Measurements from ENCODE around the gene HGS. TPM values are rescaled to one million over a fixed set of nuclear protein-coding genes. Genes with fewer than 3 reads are reported as not detected.

HGS gene
- total and polyA plus RNA-seq, 2 donors (not counting 3 experiments of a cell fraction or from before 2014, with no cell fraction given) = 166 to 191 TPM

GRCh38 chr17:81691196-81691595 is 7.4 kb downstream of the HGS start:
- DNase-seq (ENCODE audit: low read depth, low spot score) = no peak
- intact Hi-C loops (cut with micrococcal nuclease) (no loop called here), dilution Hi-C loops (cut with MboI; ENCODE audit: extremely low pct_ligation_motif_present, low sequenced_read_pairs) (no loop called here)
- Histone ChIP-seq H3K79me2 (ENCODE audit: control insufficient read depth, insufficient read depth, low read length) (peaks cover 48% of the 10 kb centered on the region), H3K27ac (ENCODE audit: insufficient read depth, low read depth, low read length) (no peak overlapping the region), H3K27me3 (ENCODE audit: control insufficient read depth in 2 of 2, insufficient read depth in 2 of 2, low read length in 2 of 2) (no peaks in the 10 kb centered on the region), H3K9me1 (replicated peaks; ENCODE audit: control insufficient read depth, extremely low read depth, insufficient read depth, low read length) (no peaks in the 10 kb centered on the region), H3K9ac (replicated peaks; ENCODE audit: extremely low read depth, insufficient read depth, low read length) (no peak overlapping the region), H2AFZ (ENCODE audit: low read depth, low read length) (no peak overlapping the region), H3K4me3 (replicated peaks in 1 of 3; ENCODE audit: insufficient read depth in 1 of 3, low read depth in 1 of 3, low read length in 3 of 3) (no peak overlapping the region), H3K4me2 (ENCODE audit: insufficient read depth, low read length) (no peak overlapping the region), H3K36me3 (ENCODE audit: control insufficient read depth in 2 of 2, extremely low read depth in 1 of 2, insufficient read depth in 2 of 2, low read length in 2 of 2) (peaks cover 26 to 93% of the 10 kb centered on the region in 2 experiments), H4K20me1 (replicated peaks; ENCODE audit: control insufficient read depth, extremely low read depth, insufficient read depth, low read length) (no peaks in the 10 kb centered on the region), H3K4me1 (ENCODE audit: control insufficient read depth, extremely low read depth, insufficient read depth, low read length) (no peaks in the 10 kb centered on the region), H3K9me3 (replicated peaks; ENCODE audit: control insufficient read depth, insufficient read depth, low read length) (no peaks in the 10 kb centered on the region)
- no peak for FAIRE-seq
- no peak for TF ChIP-seq POLR2A (IDR thresholded peaks at IDR 0.05; ENCODE audit: low read depth, low read length)
- TF ChIP-seq JUN (IDR thresholded peaks at IDR 0.05; ENCODE audit: borderline replicate concordance, insufficient read depth, insufficient read length, low read depth) = no peak
- no peak for TF ChIP-seq MYC (IDR thresholded peaks at IDR 0.05; ENCODE audit: low read depth, low read length)
- no peak for TF ChIP-seq POLR2AphosphoS5 (IDR thresholded peaks at IDR 0.05; ENCODE audit: insufficient read depth, low read depth, low read length)
- ChIA-PET POLR2A (no interaction called here), CTCF (no interaction called here)
- no TSS peak for BruUV-seq (replicated peaks)

DNA sequence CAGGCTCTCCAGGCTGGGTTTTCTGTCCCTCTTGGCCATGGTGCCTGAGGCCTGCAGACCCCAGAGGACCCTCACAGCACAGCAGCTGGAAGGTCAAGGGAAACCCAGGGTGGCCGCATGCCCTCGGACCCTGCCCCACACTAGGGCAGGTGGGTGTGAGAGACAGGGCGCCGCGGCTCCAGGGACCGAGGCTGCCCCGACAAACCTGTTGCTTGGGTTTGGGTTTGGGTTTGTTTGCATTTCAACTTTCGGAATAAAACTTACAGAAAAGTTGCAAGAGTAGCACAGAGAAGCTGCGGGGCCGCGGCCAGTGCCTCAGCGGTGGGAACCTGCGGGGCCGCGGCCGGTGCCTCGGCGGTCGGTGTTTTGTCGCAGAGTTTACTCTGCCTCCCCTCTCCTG is 7.8 kb downstream of the HGS start:
- dilution Hi-C loops (cut with MboI; ENCODE audit: extremely low pct_ligation_motif_present, low sequenced_read_pairs) = no loop called here
- FAIRE-seq (no peak), DNase-seq (ENCODE audit: low read depth, low spot score) (no peak)
- Histone ChIP-seq H3K4me3 (replicated peaks in 1 of 3; ENCODE audit: insufficient read depth in 1 of 3, low read depth in 1 of 3, low read length in 3 of 3) (no peak overlapping the region), H2AFZ (ENCODE audit: low read depth, low read length) (no peak overlapping the region), H3K27ac (ENCODE audit: insufficient read depth, low read depth, low read length) (no peak overlapping the region), H3K9me3 (replicated peaks; ENCODE audit: control insufficient read depth, insufficient read depth, low read length) (no peaks in the 10 kb centered on the region), H3K79me2 (ENCODE audit: control insufficient read depth, insufficient read depth, low read length) (peaks cover 47% of the 10 kb centered on the region), H3K27me3 (ENCODE audit: control insufficient read depth in 2 of 2, insufficient read depth in 2 of 2, low read length in 2 of 2) (no peaks in the 10 kb centered on the region), H3K9me1 (replicated peaks; ENCODE audit: control insufficient read depth, extremely low read depth, insufficient read depth, low read length) (no peaks in the 10 kb centered on the region), H3K4me2 (ENCODE audit: insufficient read depth, low read length) (no peak overlapping the region), H3K9ac (replicated peaks; ENCODE audit: extremely low read depth, insufficient read depth, low read length) (no peak overlapping the region), H4K20me1 (replicated peaks; ENCODE audit: control insufficient read depth, extremely low read depth, insufficient read depth, low read length) (no peaks in the 10 kb centered on the region), H3K4me1 (ENCODE audit: control insufficient read depth, extremely low read depth, insufficient read depth, low read length) (no peaks in the 10 kb centered on the region), H3K36me3 (ENCODE audit: control insufficient read depth in 2 of 2, extremely low read depth in 1 of 2, insufficient read depth in 2 of 2, low read length in 2 of 2) (peaks cover 22 to 93% of the 10 kb centered on the region in 2 experiments)
- ChIA-PET CTCF (no interaction called here), POLR2A (no interaction called here)
- intact Hi-C loops (cut with micrococcal nuclease) = no loop called here
- no peak for TF ChIP-seq MYC (IDR thresholded peaks at IDR 0.05; ENCODE audit: low read depth, low read length)
- TF ChIP-seq CTCF (IDR thresholded peaks at IDR 0.05; ENCODE audit: extremely low read depth in 1 of 2, insufficient read depth in 1 of 2, low read depth in 1 of 2, low read length in 2 of 2) = no peak
- no peak for TF ChIP-seq JUN (IDR thresholded peaks at IDR 0.05; ENCODE audit: borderline replicate concordance, insufficient read depth, insufficient read length, low read depth)
- no peak for TF ChIP-seq POLR2A (IDR thresholded peaks at IDR 0.05; ENCODE audit: low read depth, low read length)
- no peak for TF ChIP-seq GATA2 (IDR thresholded peaks at IDR 0.05; ENCODE audit: insufficient read depth, insufficient read length, low read depth, low read length)
- no peak for TF ChIP-seq POLR2AphosphoS5 (IDR thresholded peaks at IDR 0.05; ENCODE audit: insufficient read depth, low read depth, low read length)
- TF ChIP-seq, protein P1, sequence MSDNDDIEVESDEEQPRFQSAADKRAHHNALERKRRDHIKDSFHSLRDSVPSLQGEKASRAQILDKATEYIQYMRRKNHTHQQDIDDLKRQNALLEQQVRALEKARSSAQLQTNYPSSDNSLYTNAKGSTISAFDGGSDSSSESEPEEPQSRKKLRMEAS (IDR thresholded peaks at IDR 0.05; ENCODE audit: insufficient read depth, insufficient read length) = no peak
- TF ChIP-seq EZH2 (IDR thresholded peaks at IDR 0.05; ENCODE audit: borderline replicate concordance, low read depth, low read length, severe bottlenecking) = no peak
- TF ChIP-seq FOS (IDR thresholded peaks at IDR 0.05; ENCODE audit: borderline replicate concordance, insufficient read depth, low read length) = no peak
- no TSS peak for BruUV-seq (replicated peaks)

Data from endothelial cell of umbilical vein (primary cell).